HEK293T (cell line): ENCODE results near the gene FNTB.
"Not testable (repeated sequence)": the region's sequence is repeated elsewhere in the genome, so short reads cannot be mapped to it uniquely, and the experiment has no call there.

Experiments
- CTCF ChIA-PET: fragments of 350-600 bp; formaldehyde crosslinking; extraction: SDS; loops from one replicate; lab custom pipeline; 2021; ENCODE audit warnings: antibody characterized with exemption, inconsistent platforms; lab: Yijun Ruan, JAX
- POLR2A ChIA-PET: fragments of 350-600 bp; formaldehyde crosslinking; extraction: SDS; loops from one replicate; lab custom pipeline; 2020; ENCODE audit warnings: antibody characterized with exemption, inconsistent platforms; lab: Yijun Ruan, JAX
- DNase-seq: peaks from one replicate; pipeline ENCODE4 v3.0.0; 2012; ENCODE audit warnings: mixed read lengths; ENCODE audit errors: extremely low spot score
- ARNT ChIP-seq: fragments of 450-650 bp; IDR thresholded peaks from 2 replicates; pipeline ENCODE4 v1.6.1; 2017; ENCODE audit warnings: mild to moderate bottlenecking
- BHLHE40 ChIP-seq: fragments of 450-650 bp; IDR thresholded peaks from 2 replicates; pipeline ENCODE4 v1.6.1; 2016; ENCODE audit warnings: mild to moderate bottlenecking, moderate library complexity, borderline replicate concordance
- CTBP1 ChIP-seq: fragments of 450-650 bp; IDR thresholded peaks from 2 replicates; pipeline ENCODE4 v1.6.1; 2016; ENCODE audit warnings: borderline replicate concordance
- ELF4 ChIP-seq: fragments of 450-650 bp; IDR thresholded peaks from 2 replicates; pipeline ENCODE4 v1.6.1; 2017; ENCODE audit warnings: antibody characterized with exemption
- FOXA1 ChIP-seq: fragments of 450-650 bp; IDR thresholded peaks from 2 replicates; pipeline ENCODE4 v1.6.1; 2016; ENCODE audit warnings: mild to moderate bottlenecking
- FOXK2 ChIP-seq: fragments of 450-650 bp; IDR thresholded peaks from 2 replicates; pipeline ENCODE4 v1.6.1; 2016; ENCODE audit warnings: mild to moderate bottlenecking
- FOXM1 ChIP-seq: fragments of 450-650 bp; IDR thresholded peaks from 2 replicates; pipeline ENCODE4 v1.6.1; 2017; ENCODE audit warnings: mild to moderate bottlenecking, borderline replicate concordance
- HDGF ChIP-seq: fragments of 450-650 bp; IDR thresholded peaks from 2 replicates; pipeline ENCODE4 v1.6.1; 2017; ENCODE audit warnings: antibody characterized with exemption, borderline replicate concordance
- L3MBTL2 ChIP-seq: fragments of 450-650 bp; conservative IDR thresholded peaks from 2 replicates; pipeline ENCODE4 v1.6.1; 2016; ENCODE audit warnings: mild to moderate bottlenecking
- LEF1 ChIP-seq: fragments of 450-650 bp; IDR thresholded peaks from 2 replicates; pipeline ENCODE4 v1.6.1; 2017; ENCODE audit warnings: mild to moderate bottlenecking, borderline replicate concordance
- NFRKB ChIP-seq: fragments of 450-650 bp; IDR thresholded peaks from 2 replicates; pipeline ENCODE4 v1.6.1; 2016; ENCODE audit warnings: mild to moderate bottlenecking, moderate library complexity
- SP1 ChIP-seq: fragments of 450-650 bp; IDR thresholded peaks from 2 replicates; pipeline ENCODE4 v1.6.1; 2017
- SUZ12 ChIP-seq: fragments of 450-650 bp; IDR thresholded peaks from 2 replicates; pipeline ENCODE4 v1.6.1; 2016; ENCODE audit warnings: mild to moderate bottlenecking
- TARDBP ChIP-seq: fragments of 450-650 bp; IDR thresholded peaks from 2 replicates; pipeline ENCODE4 v1.6.1; 2016
- ZNF384 ChIP-seq: fragments of 450-650 bp; IDR thresholded peaks from 2 replicates; pipeline ENCODE4 v1.6.1; 2016
- TF ChIP-seq, protein P1 (sequence below): fragments of 450-650 bp; IDR thresholded peaks from 2 replicates; pipeline ENCODE4 v1.6.1; 2016

FNTB gene

DNA sequence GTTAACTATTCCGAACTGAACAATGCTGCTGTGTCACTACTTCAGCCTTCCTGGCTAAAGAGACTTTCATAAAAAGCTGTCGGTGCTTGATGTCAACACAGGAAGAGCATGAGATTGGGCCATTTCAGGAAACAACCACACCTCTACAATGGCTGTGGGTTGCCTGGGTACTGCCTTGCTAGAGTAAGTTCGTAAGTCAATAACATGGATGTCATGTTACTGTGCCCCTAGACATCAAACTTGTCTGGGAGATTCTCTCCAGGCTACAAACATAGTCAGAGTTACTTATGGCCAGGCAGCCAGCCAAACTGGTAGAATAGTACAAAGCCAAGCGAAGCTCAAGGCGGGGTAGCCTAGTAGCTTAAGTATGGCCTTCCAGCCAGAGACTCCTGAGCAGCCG is 92.5 kb downstream of the FNTB start:
- TF ChIP-seq ELF4 = no peak
- TF ChIP-seq, protein P1, sequence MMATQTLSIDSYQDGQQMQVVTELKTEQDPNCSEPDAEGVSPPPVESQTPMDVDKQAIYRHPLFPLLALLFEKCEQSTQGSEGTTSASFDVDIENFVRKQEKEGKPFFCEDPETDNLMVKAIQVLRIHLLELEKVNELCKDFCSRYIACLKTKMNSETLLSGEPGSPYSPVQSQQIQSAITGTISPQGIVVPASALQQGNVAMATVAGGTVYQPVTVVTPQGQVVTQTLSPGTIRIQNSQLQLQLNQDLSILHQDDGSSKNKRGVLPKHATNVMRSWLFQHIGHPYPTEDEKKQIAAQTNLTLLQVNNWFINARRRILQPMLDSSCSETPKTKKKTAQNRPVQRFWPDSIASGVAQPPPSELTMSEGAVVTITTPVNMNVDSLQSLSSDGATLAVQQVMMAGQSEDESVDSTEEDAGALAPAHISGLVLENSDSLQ = no peak
- TF ChIP-seq BHLHE40 = no peak
- TF ChIP-seq LEF1 = no peak
- TF ChIP-seq ARNT = no peak
- no peak for TF ChIP-seq NFRKB
- TF ChIP-seq FOXM1 = no peak
- no peak for TF ChIP-seq HDGF
- TF ChIP-seq SP1 = no peak
- no peak for TF ChIP-seq TARDBP
- TF ChIP-seq CTBP1 = no peak
- POLR2A ChIA-PET = no interaction called here
- no peak for DNase-seq
- CTCF ChIA-PET = no interaction called here

DNA sequence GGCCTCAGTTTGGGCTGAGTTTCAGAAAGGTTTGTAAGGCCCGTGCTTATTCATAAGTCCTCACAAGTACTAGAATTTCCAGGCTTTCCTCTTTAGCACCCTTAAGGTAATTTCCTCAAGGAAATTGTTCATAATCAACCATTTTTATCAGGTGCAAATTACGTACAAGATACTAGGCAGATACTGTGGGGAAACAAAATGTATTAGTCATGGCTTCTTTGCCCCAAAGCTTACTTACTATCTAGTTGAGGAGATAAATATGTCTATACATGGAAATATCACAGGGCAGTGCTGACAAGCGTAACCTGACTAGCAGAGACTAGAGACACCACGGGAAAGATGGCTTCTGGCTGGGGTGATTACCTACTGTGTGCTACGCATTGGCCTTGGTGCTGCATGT is 93.1 kb downstream of the FNTB start:
- no peak for TF ChIP-seq FOXM1
- no peak for TF ChIP-seq HDGF
- no peak for TF ChIP-seq FOXA1
- no peak for TF ChIP-seq TARDBP
- TF ChIP-seq ELF4 = no peak
- no peak for TF ChIP-seq SP1
- no peak for TF ChIP-seq ARNT
- POLR2A ChIA-PET = no interaction called here
- CTCF ChIA-PET = no interaction called here
- DNase-seq = no peak

DNA sequence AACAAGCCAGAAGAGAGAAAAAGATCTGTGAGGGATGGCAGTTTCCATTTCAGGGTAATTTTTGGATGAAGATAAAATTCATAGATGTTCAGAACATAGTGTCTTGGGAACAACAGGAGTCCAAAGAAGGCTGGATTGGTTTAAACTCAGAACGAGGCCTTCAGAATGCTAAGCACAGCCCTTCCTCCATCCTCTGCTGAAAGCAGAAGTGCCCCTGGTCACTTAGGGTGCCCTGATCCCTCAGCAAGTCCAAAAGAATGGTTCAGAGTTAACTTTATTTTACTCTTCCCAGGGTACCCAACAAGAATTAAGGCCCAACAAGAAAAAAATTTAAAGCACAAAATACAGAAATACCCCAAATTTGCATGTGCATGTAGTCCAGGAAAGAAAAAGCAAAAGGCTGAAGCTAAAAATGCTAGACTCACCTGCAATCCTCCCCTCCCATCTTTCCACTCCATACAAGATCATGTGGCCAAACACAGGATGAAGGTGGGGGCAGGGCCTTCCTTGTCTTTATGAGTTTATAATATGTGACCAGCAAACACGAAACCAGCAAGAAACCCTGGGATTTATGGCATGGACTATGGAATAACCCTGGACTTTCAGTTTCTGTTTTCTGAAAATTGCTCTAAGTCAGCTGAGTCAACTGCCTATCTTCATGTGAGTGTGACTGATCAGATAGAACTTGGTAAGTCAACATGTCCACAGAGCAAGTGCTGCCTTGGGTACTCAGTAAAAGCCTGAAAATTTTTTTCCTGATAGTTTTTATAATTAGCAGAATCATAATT is 94.5 kb downstream of the FNTB start:
- DNase-seq = no peak
- ChIA-PET CTCF (no interaction called here), POLR2A (no interaction called here)
- TF ChIP-seq ELF4 (no peak), HDGF (no peak), SUZ12 (no peak), FOXK2 (no peak), FOXM1 (no peak), LEF1 (no peak), SP1 (no peak), ARNT (no peak), ZNF384 (no peak), NFRKB (no peak), BHLHE40 (no peak), FOXA1 (no peak), L3MBTL2 (no peak), CTBP1 (no peak), TARDBP (no peak)
- TF ChIP-seq, protein P1 = no peak

DNA sequence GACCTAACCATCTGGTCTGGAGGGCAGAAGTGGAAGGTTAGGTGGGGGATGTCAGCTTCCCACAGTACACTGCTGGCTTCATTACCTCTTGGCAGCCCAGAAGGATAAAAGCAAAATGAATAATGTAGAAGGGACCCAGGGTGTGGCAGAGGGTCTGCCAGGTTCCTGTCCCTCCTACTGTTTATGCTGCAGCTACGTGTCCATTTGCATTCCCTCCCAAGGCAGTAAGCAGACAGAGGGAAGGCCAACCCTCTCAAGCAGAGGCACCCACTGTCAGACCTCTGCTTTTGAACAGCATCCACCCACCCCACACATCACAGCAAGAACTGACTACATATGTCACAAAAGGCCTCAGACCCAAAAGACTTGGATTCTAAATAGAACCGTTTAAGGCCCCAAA is 96.2 kb downstream of the FNTB start:
- DNase-seq = no peak
- ChIA-PET CTCF (no interaction called here), POLR2A (no interaction called here)
- TF ChIP-seq L3MBTL2 = no peak
- TF ChIP-seq, protein P1 = no peak
- no peak for TF ChIP-seq CTBP1
- no peak for TF ChIP-seq FOXA1
- TF ChIP-seq FOXM1 = no peak

DNA sequence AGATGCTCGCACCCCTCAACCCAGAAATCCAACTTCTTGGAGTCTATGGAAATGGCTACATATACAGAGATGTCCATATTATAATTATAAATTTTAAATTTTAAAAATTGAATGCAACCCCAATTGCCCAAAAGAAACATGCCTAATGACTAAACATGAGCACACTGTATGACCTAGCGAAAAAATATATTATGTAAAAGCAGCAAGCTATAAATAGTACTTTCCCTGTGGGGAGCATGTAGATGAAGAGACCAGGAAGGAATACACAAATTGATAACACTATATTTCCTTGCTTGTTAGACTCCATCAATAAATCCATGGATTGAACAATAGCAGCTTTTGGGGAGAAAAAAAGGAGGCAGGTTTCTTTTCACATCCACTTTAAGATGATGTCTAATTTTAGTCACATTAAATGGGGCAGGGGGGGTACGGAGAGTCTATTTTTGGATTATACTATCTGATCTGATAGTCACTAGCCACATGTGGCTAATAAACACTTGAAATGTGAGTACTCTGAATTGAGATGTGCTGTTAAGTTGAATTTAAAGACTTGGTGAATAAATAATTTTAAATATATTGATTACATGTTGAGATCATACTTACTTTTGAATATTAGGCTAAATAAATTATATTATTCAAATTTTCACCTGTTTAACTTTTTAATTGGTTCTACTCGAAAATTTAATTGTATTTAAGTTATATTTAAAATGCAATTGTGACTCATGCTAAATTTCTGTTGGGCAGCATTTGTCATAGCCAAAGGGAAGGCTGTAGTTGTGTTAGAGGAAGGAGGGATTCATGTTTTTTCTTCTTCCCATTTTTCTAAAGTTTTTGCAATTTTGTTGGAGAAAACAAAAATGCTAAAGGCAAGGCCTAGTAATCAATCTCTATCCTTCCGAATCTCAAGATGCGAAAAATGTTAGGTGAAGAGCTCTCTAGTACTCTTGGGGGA is 98.1 kb downstream of the FNTB start:
- CTCF ChIA-PET = interaction anchor here (0.6 kb wide), 1 partner anchor 18 kb away, joined by 3 read pairs; no protein-coding TSS in a partner anchor
- TF ChIP-seq, protein P1 = no peak
- TF ChIP-seq FOXK2 = no peak
- no peak for TF ChIP-seq SUZ12
- TF ChIP-seq FOXA1 = no peak
- no peak for TF ChIP-seq NFRKB
- TF ChIP-seq BHLHE40 = no peak
- TF ChIP-seq ELF4 = no peak
- no peak for TF ChIP-seq ZNF384
- no peak for TF ChIP-seq ARNT
- no peak for TF ChIP-seq TARDBP
- no peak for TF ChIP-seq LEF1
- no peak for TF ChIP-seq CTBP1
- no peak for TF ChIP-seq FOXM1
- no peak for TF ChIP-seq L3MBTL2
- no peak for TF ChIP-seq HDGF
- no peak for TF ChIP-seq SP1
- DNase-seq = no peak
- POLR2A ChIA-PET = interaction anchor here (0.6 to 1.5 kb wide), 3 partner anchors 13 to 98 kb away, joined by 3 to 4 read pairs (median 3); partner anchors contain the start of gene FNTB

DNA sequence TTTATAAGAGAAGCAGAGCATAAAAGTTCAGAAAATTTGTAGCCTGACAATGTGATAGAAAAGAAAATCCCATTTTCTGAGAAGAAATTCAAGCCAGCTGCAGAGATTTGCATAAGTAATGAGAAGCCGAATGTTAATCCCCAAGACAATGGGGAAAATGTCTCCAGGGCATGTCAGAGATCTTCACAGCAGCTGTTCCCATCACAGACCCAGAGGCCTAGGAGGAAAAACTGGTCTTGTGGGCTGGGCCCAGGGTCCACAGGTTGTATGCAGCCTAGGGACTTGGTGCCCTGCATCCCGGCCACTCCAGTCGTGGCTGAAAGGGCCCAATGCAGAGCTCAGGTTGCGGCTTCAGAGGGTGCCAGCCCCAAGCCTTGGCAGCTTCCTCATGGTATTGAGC is 100.0 kb downstream of the FNTB start:
- DNase-seq, POLR2A ChIA-PET, CTCF ChIA-PET: not testable (repeated sequence)

DNA sequence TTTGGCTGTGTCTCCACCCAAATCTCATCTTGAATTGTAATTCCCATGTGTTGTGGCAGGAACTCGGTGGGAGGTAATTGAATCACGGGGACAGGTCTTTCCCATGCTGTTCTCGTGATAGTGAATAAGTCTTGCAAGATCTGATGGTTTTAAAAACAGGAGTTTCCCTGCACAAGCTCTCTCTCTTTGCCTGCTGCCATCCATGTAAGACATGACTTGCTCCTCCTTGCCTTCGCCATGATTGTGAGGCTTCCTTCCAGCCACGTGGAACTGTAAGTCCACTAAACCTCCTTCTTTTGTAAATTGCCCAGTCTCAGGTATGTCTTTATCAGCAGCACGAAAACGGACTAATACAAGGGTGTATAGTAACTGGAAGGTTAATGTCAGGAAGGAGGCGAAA is 101.1 kb downstream of the FNTB start:
- DNase-seq, CTCF ChIA-PET: not testable (repeated sequence)
- POLR2A ChIA-PET = interaction anchor here (1.3 kb wide), 1 partner anchor 15 kb away, joined by 4 read pairs; the partner anchor contains the start of gene MAX
